ENCODE data around the gene SCAF1. TPM values are rescaled to one million over a fixed set of nuclear protein-coding genes. Genes with fewer than 3 reads are reported as not detected.

Gene SCAF1
- total and polyA plus RNA-seq, 9 of the 15 experiments (the other 6 are each of a cell fraction or from before 2014, with no cell fraction given), result 0.20 to 79.0 (median 4.9) TPM

- Histone ChIP-seq H3K4me1 (replicated peaks in 1 of 2; ENCODE audit: control insufficient read depth in 2 of 2, insufficient read depth in 2 of 2, low read length in 2 of 2) (peaks cover 19 to 68% of the 10 kb centered on the region in 2 experiments), H3K4me2 (ENCODE audit: insufficient read depth, low read length) (no peak overlapping the region), H3K9ac (ENCODE audit: insufficient read depth in 1 of 2, low read depth in 2 of 2, low read length in 2 of 2) (no peak overlapping the region; a peak in 1 of 4 replicates), H3K27me3 (ENCODE audit: control insufficient read depth in 2 of 2, insufficient read depth in 2 of 2, low read length in 2 of 2) (no peaks in the 10 kb centered on the region), H3K9me1 (ENCODE audit: control insufficient read depth, insufficient read depth, low read length) (peaks cover 3% of the 10 kb centered on the region), H4K20me1 (replicated peaks; ENCODE audit: control insufficient read depth, insufficient read depth, low read length) (peaks cover 12% of the 10 kb centered on the region; the same call in 1 of the 2 replicates), H3K4me3 (no peak overlapping the region), H3K9me3 (replicated peaks; ENCODE audit: control insufficient read depth, insufficient read depth, low read depth, low read length) (no peaks in the 10 kb centered on the region), H3K79me2 (ENCODE audit: control insufficient read depth, insufficient read depth, low read length) (peaks cover 34% of the 10 kb centered on the region), H3K27ac (ENCODE audit: extremely low read depth, low read depth, low read length) (no peak overlapping the region), H3K36me3 (ENCODE audit: control insufficient read depth, insufficient read depth, low read length) (peaks cover 95% of the 10 kb centered on the region), H2AFZ (ENCODE audit: low read depth, low read length) (no peak overlapping the region)
- 98% methylated on average over 16 of the region's 18 CpGs for WGBS (ENCODE audit: insufficient coverage, low coverage, missing lambda C conversion rate)
- FAIRE-seq (no peak), ATAC-seq (no peak), DNase-seq (ENCODE audit: extremely low read depth in 1 of 4, low spot score in 3 of 4) (no peak)
- POLR2A ChIA-PET, result interaction anchor here (0.7 kb wide), 1 partner anchor 825 kb away, joined by 3 read pairs; no protein-coding TSS in a partner anchor
- TF ChIP-seq NEUROD1 (IDR thresholded peaks at IDR 0.05; ENCODE audit: borderline replicate concordance, low read depth, low read length, partially characterized antibody) (no peak), POLR2AphosphoS5 (IDR thresholded peaks at IDR 0.05; ENCODE audit: control insufficient read depth, insufficient read depth, low read depth, low read length) (peak; percentile 29; the same call in 1 of the 2 replicates)
- no TSS peak for BruUV-seq (replicated peaks)
- in situ Hi-C loops (cut with MboI) (no loop called here), intact Hi-C loops (cut with micrococcal nuclease) (loop anchor here (2.0 kb wide), 1 partner anchor 77 kb away; no protein-coding TSS in a partner anchor)
- CTCF ChIA-PET (ENCODE audit: low intra/inter-chr PET ratio), result interaction anchor here (0.7 to 1.6 kb wide), 2 partner anchors 165 to 299 kb away, joined by 3 to 4 read pairs; no protein-coding TSS in a partner anchor
Measured at GRCh38 chr19:49683814-49684250, 41.8 kb downstream of the SCAF1 start.

- Histone ChIP-seq H3K4me2 (ENCODE audit: insufficient read depth, low read length) (no peak overlapping the region), H3K9me1 (ENCODE audit: control insufficient read depth, insufficient read depth, low read length) (peaks cover 3% of the 10 kb centered on the region), H2AFZ (ENCODE audit: low read depth, low read length) (no peak overlapping the region), H3K79me2 (ENCODE audit: control insufficient read depth, insufficient read depth, low read length) (peaks cover 28% of the 10 kb centered on the region), H3K9ac (ENCODE audit: insufficient read depth in 1 of 2, low read depth in 2 of 2, low read length in 2 of 2) (no peak overlapping the region), H3K4me3 (no peak overlapping the region), H3K36me3 (ENCODE audit: control insufficient read depth, insufficient read depth, low read length) (peaks cover 97% of the 10 kb centered on the region), H4K20me1 (replicated peaks; ENCODE audit: control insufficient read depth, insufficient read depth, low read length) (peaks cover 7% of the 10 kb centered on the region; the same call in 1 of the 2 replicates), H3K27ac (ENCODE audit: extremely low read depth, low read depth, low read length) (no peak overlapping the region), H3K4me1 (replicated peaks in 1 of 2; ENCODE audit: control insufficient read depth in 2 of 2, insufficient read depth in 2 of 2, low read length in 2 of 2) (peaks cover 15 to 70% of the 10 kb centered on the region in 2 experiments), H3K27me3 (ENCODE audit: control insufficient read depth in 2 of 2, insufficient read depth in 2 of 2, low read length in 2 of 2) (no peaks in the 10 kb centered on the region), H3K9me3 (replicated peaks; ENCODE audit: control insufficient read depth, insufficient read depth, low read depth, low read length) (no peaks in the 10 kb centered on the region)
- 82% methylated on average over 27 of the region's 35 CpGs for WGBS (ENCODE audit: insufficient coverage, low coverage, missing lambda C conversion rate)
- FAIRE-seq (no peak), ATAC-seq (peak; percentile 68), DNase-seq (ENCODE audit: extremely low read depth in 1 of 4, low spot score in 3 of 4) (peak in 2 of 4 experiments; percentile 37 to 50)
- no TSS peak for BruUV-seq (replicated peaks)
- ChIA-PET CTCF (ENCODE audit: low intra/inter-chr PET ratio) (interaction anchor here (0.5 to 1.6 kb wide), 4 partner anchors 17 to 299 kb away, joined by 3 to 4 read pairs (median 3); no protein-coding TSS in a partner anchor), POLR2A (interaction anchor here (0.5 to 1.4 kb wide), 4 partner anchors 12 to 826 kb away, joined by 3 read pairs; no protein-coding TSS in a partner anchor)
- intact Hi-C loops (cut with micrococcal nuclease), result loop anchor here (2.0 kb wide), 1 partner anchor 76 kb away; no protein-coding TSS in a partner anchor
- in situ Hi-C loops (cut with MboI), result no loop called here
- TF ChIP-seq POLR2A (conservative IDR thresholded peaks at IDR 0.05), result peak; percentile 73
- TF ChIP-seq SUPT5H (IDR thresholded peaks at IDR 0.05), result peak; percentile 65; the same call in 1 of the 2 replicates
- peak in 1 of 2 experiments; percentile 35; a peak in 2 of 4 replicates for TF ChIP-seq RAD21 (CRISPR knock-in tag; conservative IDR thresholded peaks at IDR 0.05 in 1 of 2, IDR thresholded peaks at IDR 0.05 in 1 of 2)
- TF ChIP-seq TFAP4 (CRISPR knock-in tag; IDR thresholded peaks at IDR 0.05; ENCODE audit: borderline replicate concordance), result peak; percentile 25; the same call in 1 of the 2 replicates
- TF ChIP-seq ZBTB1 (CRISPR knock-in tag; IDR thresholded peaks at IDR 0.05; ENCODE audit: borderline replicate concordance, low read depth), result no peak
- TF ChIP-seq SMC3 (conservative IDR thresholded peaks at IDR 0.05; ENCODE audit: insufficient read depth, low read depth, low read length), result peak; percentile 35; the same call in 1 of the 2 replicates
- TF ChIP-seq POLR2G (IDR thresholded peaks at IDR 0.05; ENCODE audit: low read depth, low read length), result peak; percentile 64
- TF ChIP-seq STAT5B (CRISPR knock-in tag; IDR thresholded peaks at IDR 0.05), result no peak
- TF ChIP-seq RBFOX2 (IDR thresholded peaks at IDR 0.05; ENCODE audit: low read depth, low read length), result peak; percentile 60
- peak; percentile 40; the same call in 1 of the 2 replicates for TF ChIP-seq ZBTB7A (IDR thresholded peaks at IDR 0.05; ENCODE audit: borderline replicate concordance, control insufficient read depth, low read depth, low read length)
Measured at GRCh38 chr19:49684251-49684982, 42.4 kb downstream of the SCAF1 start.

All from K562 (cell line).